Esophagus squamous epithelium (tissue), 4 donors: ENCODE data around the gene TSPO2.

Experiments used
- POLR2A ChIP-seq, 4 donors: fragments of 450-650 bp; IDR thresholded peaks; one replicate each; pipeline ENCODE4 v1.6.1; 2017; ENCODE audit warnings: antibody characterized with exemption in 4 of 4, mild to moderate bottlenecking in 4 of 4, moderate library complexity in 3 of 4
- TF ChIP-seq, protein P1 (sequence below), 6 experiments: fragments of 450-650 bp in 4 of 6; fragments of 200-600 bp in 2 of 6; sonication (generic) in 2 of 6; IDR thresholded peaks; one replicate each; pipeline ENCODE4 v1.5.1; 2016 to 2019; ENCODE audit warnings: antibody characterized with exemption in 6 of 6, mild to moderate bottlenecking in 4 of 6, moderate library complexity in 4 of 6

DNA sequence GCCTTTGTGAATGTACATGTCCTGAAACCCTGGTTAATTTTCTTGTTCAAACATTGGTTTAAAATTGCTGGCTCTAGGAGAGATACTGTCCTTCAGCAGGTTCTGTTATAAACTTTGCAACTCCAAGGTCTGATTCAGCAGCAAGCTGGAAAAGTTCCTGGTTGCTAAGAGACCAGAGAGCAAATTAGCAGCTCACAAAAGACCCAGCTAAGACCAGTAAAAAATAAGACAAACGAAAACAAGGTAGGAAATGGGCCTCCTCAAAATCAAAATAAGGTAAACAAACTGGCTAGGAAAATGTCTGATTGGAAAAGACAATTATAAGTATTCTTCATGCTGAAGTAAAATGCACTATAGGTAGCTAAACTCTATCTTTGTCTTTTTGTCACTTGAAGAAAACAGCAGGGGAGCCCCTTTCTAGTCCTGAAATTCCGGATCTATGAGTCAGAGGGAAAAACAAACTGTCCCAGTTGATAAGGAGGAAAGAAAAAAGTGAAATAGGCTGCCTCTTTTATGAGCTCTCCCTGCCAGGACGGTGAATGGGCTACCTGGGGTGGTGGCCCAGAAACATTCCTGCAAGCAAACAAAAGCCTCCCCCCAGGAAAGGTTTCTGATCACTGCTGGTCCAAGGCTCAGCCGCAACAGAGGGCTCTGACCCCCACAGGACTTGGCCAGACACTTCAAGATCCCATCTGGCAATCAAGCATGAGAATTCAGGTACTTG, 44.9 kb upstream of the TSPO2 start:
- TF ChIP-seq, protein P1, sequence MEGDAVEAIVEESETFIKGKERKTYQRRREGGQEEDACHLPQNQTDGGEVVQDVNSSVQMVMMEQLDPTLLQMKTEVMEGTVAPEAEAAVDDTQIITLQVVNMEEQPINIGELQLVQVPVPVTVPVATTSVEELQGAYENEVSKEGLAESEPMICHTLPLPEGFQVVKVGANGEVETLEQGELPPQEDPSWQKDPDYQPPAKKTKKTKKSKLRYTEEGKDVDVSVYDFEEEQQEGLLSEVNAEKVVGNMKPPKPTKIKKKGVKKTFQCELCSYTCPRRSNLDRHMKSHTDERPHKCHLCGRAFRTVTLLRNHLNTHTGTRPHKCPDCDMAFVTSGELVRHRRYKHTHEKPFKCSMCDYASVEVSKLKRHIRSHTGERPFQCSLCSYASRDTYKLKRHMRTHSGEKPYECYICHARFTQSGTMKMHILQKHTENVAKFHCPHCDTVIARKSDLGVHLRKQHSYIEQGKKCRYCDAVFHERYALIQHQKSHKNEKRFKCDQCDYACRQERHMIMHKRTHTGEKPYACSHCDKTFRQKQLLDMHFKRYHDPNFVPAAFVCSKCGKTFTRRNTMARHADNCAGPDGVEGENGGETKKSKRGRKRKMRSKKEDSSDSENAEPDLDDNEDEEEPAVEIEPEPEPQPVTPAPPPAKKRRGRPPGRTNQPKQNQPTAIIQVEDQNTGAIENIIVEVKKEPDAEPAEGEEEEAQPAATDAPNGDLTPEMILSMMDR (IDR thresholded peaks at IDR 0.05): no peak
- no peak for TF ChIP-seq POLR2A (IDR thresholded peaks at IDR 0.05)
